AG08395 (cell line): ENCODE data around the gene CNTN4.
"Not testable (repeated sequence)": the region's sequence is repeated elsewhere in the genome, so short reads cannot be mapped to it uniquely, and the experiment has no call there.

Experiments
- DNase-seq: peaks from one replicate; pipeline ENCODE4 v3.0.0; 2012; ENCODE audit warnings: mixed read lengths, low spot score

The CNTN4 gene

GRCh38 chr3:2098398-2099027, at the start of gene CNTN4:
CNTN4 (plus strand) TSS chr3:2098866.
- DNase-seq = peak; percentile 10

- no peak for DNase-seq
Observed at GRCh38 chr3:2061360-2061759, 37.3 kb upstream of the CNTN4 start.

GRCh38 chr3:2071531-2071930, 27.1 kb upstream of the CNTN4 start:
- no peak for DNase-seq

GRCh38 chr3:2078821-2079220, 19.8 kb upstream of the CNTN4 start:
- DNase-seq = no peak

GRCh38 chr3:2082871-2083480, 15.7 kb upstream of the CNTN4 start:
- DNase-seq = no peak

- DNase-seq = not testable (repeated sequence)
Observed at GRCh38 chr3:2083558-2083957, 15.1 kb upstream of the CNTN4 start.

GRCh38 chr3:2090095-2090911, 8.4 kb upstream of the CNTN4 start:
- DNase-seq = no peak

GRCh38 chr3:2092758-2093157, 5.9 kb upstream of the CNTN4 start:
- no peak for DNase-seq

- no peak for DNase-seq
Observed at GRCh38 chr3:2094941-2095340, 3.7 kb upstream of the CNTN4 start.

GRCh38 chr3:2096216-2096615, 2.5 kb upstream of the CNTN4 start:
- DNase-seq = no peak

GRCh38 chr3:2097641-2098191, 950 bp upstream of the CNTN4 start:
- no peak for DNase-seq

GRCh38 chr3:2099028-2099671, 484 bp downstream of the CNTN4 start:
- no peak for DNase-seq

GRCh38 chr3:2099779-2100191, 1.1 kb downstream of the CNTN4 start:
- no peak for DNase-seq

GRCh38 chr3:2106438-2106837, 7.8 kb downstream of the CNTN4 start:
- DNase-seq = no peak

GRCh38 chr3:2110597-2111117, 12.0 kb downstream of the CNTN4 start:
- no peak for DNase-seq

GRCh38 chr3:2114617-2115275, 16.1 kb downstream of the CNTN4 start:
- no peak for DNase-seq

GRCh38 chr3:2130726-2131125, 32.1 kb downstream of the CNTN4 start:
- no peak for DNase-seq

- DNase-seq = no peak
Observed at GRCh38 chr3:2133146-2133545, 34.5 kb downstream of the CNTN4 start.

- no peak for DNase-seq
Observed at GRCh38 chr3:2137651-2138050, 39.0 kb downstream of the CNTN4 start.

- no peak for DNase-seq
Observed at GRCh38 chr3:2141482-2141881, 42.8 kb downstream of the CNTN4 start.

GRCh38 chr3:2148561-2149340, 50.1 kb downstream of the CNTN4 start:
- DNase-seq = no peak
